B cell (primary cell): ENCODE data around the gene PSMD8. TPM values are rescaled to one million over a fixed set of nuclear protein-coding genes. Genes with fewer than 3 reads are reported as not detected.

Source experiments
- ATAC-seq: fragments of 200-7000 bp; cut with Tn5 transposase; one replicate; pipeline ENCODE4 v1.10.0; 2021; ENCODE audit warnings: low read depth, mild to moderate bottlenecking, moderate number of reproducible peaks, moderate library complexity
- CTCF ChIA-PET: fragments of 350-600 bp; sonication (Branson Sonifier 250); formaldehyde crosslinking; loops from one replicate; lab custom pipeline; 2021; ENCODE audit warnings: antibody characterized with exemption, inconsistent platforms; lab: Charles Lee
- POLR2A ChIA-PET: fragments of 350-600 bp; sonication (Branson Sonifier 250); formaldehyde crosslinking; loops from one replicate; lab custom pipeline; 2021; ENCODE audit warnings: antibody characterized with exemption; lab: Charles Lee
- DNase-seq: peaks from one replicate; pipeline ENCODE4 v3.0.0; 2013
- H2AFZ ChIP-seq: 2 replicates; pipeline ENCODE4 v1.6.1; 2012; ENCODE audit warnings: mild to moderate bottlenecking, low read depth, low read length; ENCODE audit not compliant: insufficient read depth, poor library complexity, severe bottlenecking
- H3K27ac ChIP-seq, 2 donors: 1 replicate in 1 of 2; 2 replicates in 1 of 2; pipeline ENCODE4 v1.5.1; 2012 to 2013; ENCODE audit warnings: low read length in 2 of 2, mild to moderate bottlenecking in 2 of 2, moderate library complexity in 1 of 2
- H3K27me3 ChIP-seq, 4 experiments: fragments of 200-600 bp in 1 of 4; sonication (generic) in 1 of 4; replicated peaks in 1 of 4; 1 replicate in 2 of 4; 2 replicates in 2 of 4; pipeline versions ENCODE4 v1.6.1 to v1.7.0; 2013 to 2016; ENCODE audit warnings: low read length in 3 of 4, mild to moderate bottlenecking in 2 of 4, mixed read lengths in 1 of 4, moderate library complexity in 1 of 4; ENCODE audit not compliant: insufficient read depth in 4 of 4, control insufficient read depth in 3 of 4; ENCODE audit errors: control extremely low read depth in 1 of 4
- H3K36me3 ChIP-seq, 2 experiments: replicated peaks in 1 of 2; 1 replicate in 1 of 2; 2 replicates in 1 of 2; pipeline versions ENCODE4 v1.6.1 to v1.7.1; 2013; ENCODE audit warnings: low read length in 1 of 2; ENCODE audit not compliant: insufficient read depth in 2 of 2, control insufficient read depth in 1 of 2; ENCODE audit errors: control extremely low read depth in 1 of 2, extremely low read depth in 1 of 2
- H3K4me1 ChIP-seq, 2 donors: fragments of 200-600 bp in 1 of 2; sonication (generic) in 1 of 2; 1 replicate in 1 of 2; 2 replicates in 1 of 2; pipeline versions ENCODE4 v1.5.1 to v1.6.1; 2013 to 2017; ENCODE audit warnings: low read length in 2 of 2; ENCODE audit not compliant: control insufficient read depth in 2 of 2, insufficient read depth in 2 of 2
- H3K4me2 ChIP-seq: replicated peaks from 2 replicates; pipeline ENCODE3; 2012; ENCODE audit warnings: mild to moderate bottlenecking, low read depth, low read length; ENCODE audit not compliant: poor library complexity, severe bottlenecking
- H3K4me3 ChIP-seq, 5 experiments: fragments of 200-600 bp in 1 of 5; sonication (generic) in 1 of 5; 1 replicate in 3 of 5; 2 replicates in 2 of 5; pipeline versions ENCODE4 v1.5.1 to v1.7.0; 2011 to 2016; ENCODE audit warnings: low read length in 4 of 5, mild to moderate bottlenecking in 4 of 5, low read depth in 2 of 5, control low read depth in 1 of 5, moderate library complexity in 1 of 5; ENCODE audit not compliant: insufficient read depth in 1 of 5; ENCODE audit errors: control extremely low read depth in 1 of 5, extremely low read depth in 1 of 5
- H3K79me2 ChIP-seq: fragments of 200-600 bp; sonication (generic); one replicate; pipeline ENCODE4 v1.6.0; 2016; ENCODE audit warnings: low read length; ENCODE audit not compliant: control insufficient read depth, insufficient read depth
- H3K9ac ChIP-seq: fragments of 200-600 bp; sonication (generic); 2 replicates; pipeline ENCODE4 v1.6.1; 2017; ENCODE audit warnings: mild to moderate bottlenecking, low read length, moderate library complexity
- H3K9me3 ChIP-seq, 3 donors: one replicate each; pipeline versions ENCODE4 v1.6.1 to v1.7.1; 2013; ENCODE audit warnings: low read length in 2 of 3; ENCODE audit not compliant: control insufficient read depth in 2 of 3, insufficient read depth in 1 of 3; ENCODE audit errors: control extremely low read depth in 1 of 3
- H4K20me1 ChIP-seq: 2 replicates; pipeline ENCODE4 v1.6.0; 2012; ENCODE audit warnings: mild to moderate bottlenecking, low read length; ENCODE audit not compliant: insufficient read depth, control insufficient read depth, poor library complexity, severe bottlenecking
- H3K27ac Mint-ChIP-seq: one replicate; pipeline ENCODE4 v1.8.0; 2021; ENCODE audit warnings: mixed read lengths
- H3K27me3 Mint-ChIP-seq: one replicate; pipeline ENCODE4 v1.8.0; 2021; ENCODE audit warnings: mixed read lengths
- H3K4me1 Mint-ChIP-seq: one replicate; pipeline ENCODE4 v1.8.0; 2021; ENCODE audit warnings: mixed read lengths
- H3K4me3 Mint-ChIP-seq: one replicate; pipeline ENCODE4 v1.8.0; 2021; ENCODE audit warnings: mixed read lengths
- H3K9me3 Mint-ChIP-seq: one replicate; pipeline ENCODE4 v1.8.0; 2022; ENCODE audit warnings: mixed read lengths; ENCODE audit not compliant: insufficient read depth
- CTCF ChIP-seq: fragments of 200-600 bp; IDR thresholded peaks from one replicate; pipeline ENCODE4 v1.8.0; 2022; ENCODE audit warnings: antibody characterized with exemption, mild to moderate bottlenecking
- EZH2 ChIP-seq: IDR thresholded peaks from 2 replicates; pipeline ENCODE4 v1.6.1; 2012; ENCODE audit warnings: borderline replicate concordance, low read depth, mild to moderate bottlenecking, moderate library complexity, low read length; ENCODE audit not compliant: insufficient read depth, poor library complexity, severe bottlenecking
- WGBS: methylation state at CpG from one replicate; pipeline ENCODE4 v1.1.5; 2013; ENCODE audit warnings: missing lambda C conversion rate; ENCODE audit not compliant: insufficient coverage; 5-methylcytosine and 5-hydroxymethylcytosine counted together
- intact Hi-C: fragments of 100-400 bp; cut with micrococcal nuclease; formaldehyde crosslinking; loops from one replicate; pipeline ENCODE4 v1.10.0; 2022
- polyA plus RNA-seq: library from polyadenylated mRNA; depleted of rRNA; stranded (reverse); fragments of >200 nt; gene quantifications from 2 replicates; pipeline ENCODE4 v1.2.3, GENCODE V29; 2012
- total RNA-seq, 2 donors: library from RNA; stranded (reverse); fragments of 120-200 nt in 1 of 2; gene quantifications; 1 replicate in 1 of 2; 2 replicates in 1 of 2; pipeline versions ENCODE4 v1.2.3 to v1.2.4, GENCODE V29; 2013 to 2022

PSMD8 gene
- total and polyA plus RNA-seq, 2 donors (not counting 1 experiment from before 2014, with no cell fraction given) = 88.1 to 122 TPM

GRCh38 chr19:38359242-38360021 is 14.9 kb upstream of the PSMD8 start:
- no peaks in the 10 kb centered on the region for H3K79me2 ChIP-seq
- Mint-ChIP-seq H3K4me3 (peak overlapping the region; percentile 28), H3K9me3 (no peaks in the 10 kb centered on the region), H3K27ac (no peak overlapping the region), H3K4me1 (peaks cover 17% of the 10 kb centered on the region), H3K27me3 (peaks cover 13% of the 10 kb centered on the region)
- no peak overlapping the region for H3K4me2 ChIP-seq
- no peak for ATAC-seq
- intact Hi-C loops = no loop called here
- DNase-seq = no peak
- H2AFZ ChIP-seq = no peak overlapping the region
- H3K4me1 ChIP-seq = peaks cover 9 to 20% of the 10 kb centered on the region in 2 donors
- no peak overlapping the region for H3K27ac ChIP-seq
- peaks cover 0 to 18% (median 2%) of the 10 kb centered on the region in 4 experiments for H3K27me3 ChIP-seq
- TF ChIP-seq EZH2 (no peak), CTCF (no peak)
- H3K4me3 ChIP-seq = no peak overlapping the region
- H3K9ac ChIP-seq = no peak overlapping the region
- 77% methylated on average over 8 of the region's 18 CpGs for WGBS
- no peaks in the 10 kb centered on the region for H4K20me1 ChIP-seq
- peaks cover 0 to 6% (median 0%) of the 10 kb centered on the region in 3 donors for H3K9me3 ChIP-seq
- CTCF ChIA-PET = interaction anchor here (0.9 kb wide), 1 partner anchor 459 kb away, joined by 3 read pairs; no protein-coding TSS in a partner anchor
- POLR2A ChIA-PET = no interaction called here
- no peaks in the 10 kb centered on the region for H3K36me3 ChIP-seq

DNA sequence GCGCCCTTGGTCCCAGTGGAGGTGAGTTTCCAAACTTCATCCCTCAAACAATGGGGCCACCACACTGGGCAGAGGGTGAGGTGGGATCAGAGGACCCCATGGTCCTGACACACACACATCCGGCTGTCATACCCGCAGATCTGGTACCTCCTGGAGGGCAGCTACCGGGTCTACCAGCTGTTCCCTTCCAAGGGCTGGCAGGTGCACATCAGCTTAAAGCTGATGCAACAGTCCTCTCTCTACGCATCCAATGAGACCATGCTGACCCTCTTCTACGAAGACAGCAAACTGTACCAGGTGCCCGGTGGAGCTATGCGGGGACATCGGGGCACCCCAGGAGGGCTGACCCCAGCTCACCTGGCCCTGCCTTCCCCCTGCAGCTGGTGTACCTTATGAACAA is 14.0 kb upstream of the PSMD8 start:
- WGBS = 88% methylated on average over 9 of the region's 9 CpGs
- peaks cover 17% of the 10 kb centered on the region for H3K4me1 Mint-ChIP-seq
- POLR2A ChIA-PET = no interaction called here

More for the DNA sequence above, 14.0 kb upstream of the PSMD8 start:
- Histone ChIP-seq H3K9me3 (peaks cover 0 to 6% (median 0%) of the 10 kb centered on the region in 3 donors), H3K79me2 (no peaks in the 10 kb centered on the region), H3K4me3 (no peak overlapping the region), H3K36me3 (no peaks in the 10 kb centered on the region), H2AFZ (no peak overlapping the region), H3K4me1 (peaks cover 9 to 20% of the 10 kb centered on the region in 2 donors), H3K27me3 (peaks cover 0 to 18% (median 2%) of the 10 kb centered on the region in 4 experiments), H3K9ac (no peak overlapping the region), H3K27ac (no peak overlapping the region), H4K20me1 (no peaks in the 10 kb centered on the region), H3K4me2 (no peak overlapping the region)
- TF ChIP-seq CTCF = no peak
- no peak for TF ChIP-seq EZH2
- Mint-ChIP-seq H3K27me3 (peaks cover 13% of the 10 kb centered on the region), H3K4me3 (peak overlapping the region; percentile 91), H3K27ac (no peak overlapping the region), H3K9me3 (no peaks in the 10 kb centered on the region)
- CTCF ChIA-PET = no interaction called here
- intact Hi-C loops = no loop called here
- ATAC-seq = no peak
- no peak for DNase-seq
